CD4-positive, alpha-beta T cell treated with Interleukin-21 for 1 hour (primary cell): Measurements from ENCODE around the gene NEDD4L.

Source experiments
- DNase-seq: peaks from one replicate; pipeline ENCODE4 v3.0.0-alpha.2; 2020

NEDD4L gene

DNA sequence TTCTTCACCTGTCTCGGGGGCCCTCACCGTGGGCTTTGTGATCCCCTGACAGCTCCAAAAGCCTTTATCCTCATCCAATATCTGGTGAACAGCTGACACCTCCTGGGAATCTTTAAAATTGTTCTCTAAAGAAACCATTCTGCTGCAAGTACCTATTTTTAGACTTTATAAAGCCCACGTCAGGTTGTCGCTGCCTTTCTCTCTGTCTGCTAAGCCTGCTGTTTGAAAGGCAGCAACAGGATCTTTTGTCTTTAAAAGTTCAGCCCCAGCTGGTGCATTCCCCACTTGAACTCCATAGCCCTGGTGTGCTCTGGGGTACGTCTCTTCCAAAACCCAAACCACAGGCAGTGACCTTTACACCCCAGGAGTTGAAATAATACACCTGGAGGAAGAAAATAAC, 145.0 kb downstream of the NEDD4L start:
- DNase-seq = no peak

DNA sequence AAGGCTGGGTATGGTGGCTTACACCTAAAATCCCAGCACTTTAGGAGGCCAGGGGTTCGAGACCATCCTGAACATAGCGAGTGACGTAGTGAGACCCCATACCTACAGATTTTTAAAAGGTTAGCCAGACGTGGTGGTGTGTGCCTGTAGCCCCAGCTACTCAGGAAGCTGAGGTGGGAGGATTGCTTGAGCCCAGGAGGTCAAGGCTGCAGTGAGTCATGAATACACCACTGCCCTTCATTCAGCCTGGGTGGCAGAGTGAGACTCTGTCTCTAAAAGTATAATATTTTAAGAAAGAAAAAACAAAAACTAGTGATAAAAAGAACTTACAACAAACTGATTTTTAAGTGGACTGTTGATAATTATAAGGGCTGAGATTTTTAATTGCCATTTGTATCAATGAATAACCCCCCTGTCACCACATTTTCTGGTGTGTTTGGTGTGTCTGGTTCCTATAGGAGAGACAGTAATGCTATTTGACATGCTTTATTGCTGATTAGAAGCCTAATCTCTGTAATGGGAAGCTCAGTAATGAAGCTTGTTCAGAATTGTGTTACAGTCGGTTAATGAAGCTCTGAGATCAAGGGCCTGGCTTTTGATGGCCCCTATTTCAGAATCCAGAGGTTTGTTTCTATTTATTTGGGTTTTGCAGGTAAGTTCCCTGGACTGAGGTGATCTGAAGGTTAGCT, 147.0 kb downstream of the NEDD4L start:
- DNase-seq = no peak

DNA sequence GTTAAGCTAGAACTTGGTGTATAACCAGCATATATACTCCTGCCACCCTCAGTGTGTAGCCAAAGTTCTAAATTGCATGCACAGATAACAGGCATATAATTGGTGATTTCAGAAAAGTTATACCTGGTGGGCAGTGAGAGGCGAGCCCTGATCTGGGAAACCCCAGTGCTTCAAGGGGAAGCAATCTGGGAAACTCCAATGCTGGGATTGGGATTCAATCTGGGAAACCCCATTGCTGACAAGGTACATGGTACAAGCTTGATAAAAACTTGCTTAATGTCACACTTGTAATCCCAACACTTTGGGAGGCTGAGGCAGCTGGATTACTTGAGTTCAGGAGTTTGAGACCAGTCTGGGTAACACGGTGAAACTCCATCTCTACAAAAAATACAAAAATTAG, 147.6 kb downstream of the NEDD4L start:
- DNase-seq = no peak

DNA sequence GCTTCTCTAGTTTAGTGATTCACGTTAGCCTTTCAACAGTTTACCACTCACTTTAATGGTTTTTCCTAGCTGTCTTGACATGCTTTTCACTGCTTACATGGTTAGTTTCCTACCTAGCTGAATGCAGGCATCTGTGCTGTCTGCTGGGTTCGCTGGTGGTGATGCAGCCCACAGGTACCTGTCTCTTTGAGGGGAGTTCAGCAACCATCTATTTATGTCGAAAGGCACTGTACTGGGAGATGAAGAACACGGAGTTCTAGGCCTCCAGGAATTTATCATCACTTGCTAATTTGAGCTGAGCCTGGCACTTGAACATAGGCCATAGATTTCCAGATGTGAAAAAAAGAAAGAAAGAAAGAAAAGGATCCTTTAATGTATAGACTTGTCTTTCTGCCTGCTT, 148.5 kb downstream of the NEDD4L start:
- no peak for DNase-seq

DNA sequence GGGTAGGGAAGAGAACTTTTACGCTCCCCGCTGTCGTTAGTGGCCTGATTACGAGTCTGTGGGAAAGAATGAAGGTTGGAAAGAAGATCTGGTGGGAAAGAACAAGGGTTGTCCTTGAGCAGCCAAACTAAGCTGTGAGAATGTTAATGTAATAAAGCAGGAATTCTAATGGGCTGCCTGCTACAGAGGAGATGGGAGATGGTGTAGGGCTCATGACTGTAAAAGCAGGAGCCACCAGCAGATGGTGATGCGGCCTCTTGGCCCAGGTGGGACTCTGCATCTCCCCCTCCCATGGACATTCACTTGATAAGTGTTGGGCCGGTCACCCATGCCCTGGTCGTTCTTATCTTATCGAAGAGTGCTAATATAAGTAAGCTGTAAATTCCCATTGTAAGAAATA, 150.0 kb downstream of the NEDD4L start:
- DNase-seq = no peak

DNA sequence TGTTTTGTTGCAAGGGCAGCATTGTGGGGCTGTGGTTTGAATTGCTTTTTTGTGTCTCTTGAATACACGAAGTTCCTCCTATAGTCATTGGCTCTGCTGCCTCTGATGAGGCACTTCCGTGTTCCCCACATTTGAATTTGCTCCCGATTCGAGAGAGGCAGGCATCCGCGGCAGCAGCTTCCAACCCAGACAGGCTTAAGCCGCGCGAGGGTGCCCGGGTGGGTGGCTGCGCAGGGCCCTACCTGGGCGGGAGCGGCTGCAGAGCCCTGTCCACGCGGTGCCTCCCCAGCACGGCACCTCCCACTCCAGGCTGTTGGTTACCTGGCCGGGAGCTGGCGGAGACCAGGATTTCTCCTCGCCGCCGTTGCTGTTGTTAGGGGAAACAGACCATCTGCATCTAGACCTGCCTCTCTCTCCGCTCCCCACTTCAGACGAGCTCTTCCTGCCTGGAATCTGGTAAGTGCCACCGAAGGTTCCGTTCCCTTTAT, 151.3 kb downstream of the NEDD4L start:
- DNase-seq = peak; percentile 9

DNA sequence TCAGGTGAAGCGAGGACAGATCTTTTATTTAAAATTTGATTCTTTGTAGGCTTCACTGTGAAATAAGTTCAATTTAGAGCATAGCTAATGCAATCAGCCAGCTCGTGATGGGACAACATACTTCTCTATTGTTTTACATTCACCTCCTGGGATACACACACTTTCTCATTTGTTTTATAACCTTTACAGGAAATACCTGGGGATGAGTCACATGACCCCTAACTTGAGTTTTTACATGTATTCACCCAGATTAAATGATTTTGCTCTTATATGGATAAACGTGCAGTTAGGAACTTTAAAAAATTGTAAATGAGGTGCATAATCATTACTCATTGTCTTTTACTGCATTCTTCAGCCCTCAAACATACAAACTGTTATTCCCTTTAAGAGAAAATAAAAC, 152.1 kb downstream of the NEDD4L start:
- DNase-seq = no peak

DNA sequence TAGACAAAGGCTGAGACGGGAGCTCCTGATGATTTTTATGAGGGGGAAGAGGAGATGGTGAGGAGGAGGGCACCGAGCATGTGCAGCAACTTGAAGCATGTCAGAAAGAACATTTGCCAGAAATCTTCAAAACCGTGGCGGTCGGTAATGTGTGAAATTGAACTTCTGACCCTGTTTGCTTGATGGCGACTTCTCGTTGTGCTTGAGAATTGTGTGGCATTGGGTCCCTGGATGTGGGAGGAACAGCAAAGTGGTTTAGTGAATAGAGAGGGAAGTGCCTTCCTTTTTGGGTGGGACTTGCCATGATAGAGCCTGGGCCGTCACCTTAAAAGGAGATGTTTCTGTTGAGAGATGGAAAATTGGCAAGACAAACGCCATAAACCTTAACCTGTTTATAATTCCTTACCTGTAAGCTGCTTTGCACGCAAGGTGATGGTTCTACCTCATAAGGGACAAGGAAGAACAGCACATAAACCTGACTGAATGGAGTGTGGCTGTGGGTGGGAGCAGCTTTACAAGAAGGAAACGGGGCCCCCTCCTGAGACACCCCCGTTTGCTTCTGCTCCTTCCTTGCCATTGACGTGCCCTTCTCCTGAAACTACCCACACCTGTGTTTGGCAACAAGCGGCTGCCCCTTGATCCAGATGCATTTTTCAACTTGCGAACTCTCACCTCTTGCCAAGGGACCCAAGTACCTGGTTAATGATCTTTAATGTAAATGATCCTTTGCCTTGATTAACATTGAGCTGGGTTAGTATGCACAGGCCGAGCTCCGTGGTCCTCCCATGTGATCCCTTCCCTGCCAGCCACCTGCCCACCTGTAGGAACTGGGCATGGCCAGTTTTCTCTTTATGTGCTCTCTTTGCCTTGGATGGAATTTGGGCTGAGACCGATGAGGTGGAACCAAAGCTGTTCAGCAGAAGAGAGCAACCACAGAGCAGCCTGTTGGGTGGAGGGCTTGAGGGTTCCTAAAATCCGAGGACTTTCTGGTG, 153.2 kb downstream of the NEDD4L start:
- no peak for DNase-seq

DNA sequence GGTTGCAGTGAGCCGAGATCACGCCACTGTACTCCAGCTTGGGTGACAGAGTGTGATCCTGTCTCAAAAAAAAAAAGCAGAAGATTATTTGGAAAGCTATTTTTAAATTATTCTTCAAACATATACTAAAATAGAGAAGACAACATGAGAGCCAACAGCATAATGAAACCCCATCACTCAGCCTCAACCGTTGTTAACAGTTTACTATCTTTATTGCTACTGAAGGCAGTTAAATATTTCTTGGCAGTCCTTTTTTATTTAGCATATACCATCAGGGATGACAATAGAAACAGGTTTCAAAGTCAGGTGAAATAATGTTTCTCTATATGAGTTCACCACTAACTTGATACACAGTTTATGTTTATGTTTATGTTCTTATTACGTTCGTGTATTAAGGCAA, 157.2 kb downstream of the NEDD4L start:
- DNase-seq = no peak

DNA sequence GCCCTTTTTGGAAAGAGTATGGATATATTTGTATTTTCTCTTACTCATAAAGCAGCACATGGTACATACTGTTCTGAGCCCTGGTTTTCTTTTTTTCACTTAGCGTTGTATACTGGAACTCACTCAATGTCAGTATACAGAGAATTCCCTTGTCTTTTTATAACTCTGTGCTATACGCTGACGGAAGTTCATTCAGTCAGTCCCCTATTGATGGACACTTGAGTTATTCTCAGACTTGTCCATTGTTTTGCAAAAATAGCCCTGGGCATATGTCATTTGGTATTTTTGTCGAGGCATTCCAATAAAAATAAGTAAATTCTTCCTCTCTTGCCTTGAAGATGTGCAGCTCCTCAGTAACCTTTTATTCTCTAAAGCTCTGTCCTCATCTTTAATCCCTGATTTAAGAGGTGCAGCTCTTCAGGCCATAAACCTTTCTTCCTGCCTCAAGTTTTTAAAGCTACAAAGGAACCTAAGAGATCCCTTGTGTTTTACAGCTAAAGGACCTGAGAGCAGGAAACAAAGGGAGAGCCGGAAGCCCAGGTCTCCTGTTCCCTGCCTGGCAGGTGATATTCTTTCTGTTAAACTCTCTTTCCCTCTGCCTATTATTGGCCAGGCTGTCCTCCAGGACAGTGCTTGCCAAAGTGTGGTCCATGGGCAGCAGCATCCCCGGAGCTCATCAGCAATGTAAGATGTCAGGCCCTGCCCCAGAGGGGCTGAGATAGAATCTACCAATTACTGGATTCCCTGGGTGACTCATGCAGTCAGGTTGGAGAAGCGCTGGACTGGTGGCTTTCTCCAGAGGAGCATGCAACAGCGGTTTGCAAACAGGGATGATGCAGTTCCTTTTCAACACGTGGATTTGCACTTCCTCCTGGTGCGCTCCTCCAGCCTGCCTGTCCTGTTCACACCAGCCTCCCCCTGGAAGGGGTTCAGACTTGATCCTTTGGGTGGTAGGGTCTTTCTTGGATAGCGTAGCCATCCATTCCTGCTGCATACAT, 158.0 kb downstream of the NEDD4L start:
- DNase-seq = no peak

DNA sequence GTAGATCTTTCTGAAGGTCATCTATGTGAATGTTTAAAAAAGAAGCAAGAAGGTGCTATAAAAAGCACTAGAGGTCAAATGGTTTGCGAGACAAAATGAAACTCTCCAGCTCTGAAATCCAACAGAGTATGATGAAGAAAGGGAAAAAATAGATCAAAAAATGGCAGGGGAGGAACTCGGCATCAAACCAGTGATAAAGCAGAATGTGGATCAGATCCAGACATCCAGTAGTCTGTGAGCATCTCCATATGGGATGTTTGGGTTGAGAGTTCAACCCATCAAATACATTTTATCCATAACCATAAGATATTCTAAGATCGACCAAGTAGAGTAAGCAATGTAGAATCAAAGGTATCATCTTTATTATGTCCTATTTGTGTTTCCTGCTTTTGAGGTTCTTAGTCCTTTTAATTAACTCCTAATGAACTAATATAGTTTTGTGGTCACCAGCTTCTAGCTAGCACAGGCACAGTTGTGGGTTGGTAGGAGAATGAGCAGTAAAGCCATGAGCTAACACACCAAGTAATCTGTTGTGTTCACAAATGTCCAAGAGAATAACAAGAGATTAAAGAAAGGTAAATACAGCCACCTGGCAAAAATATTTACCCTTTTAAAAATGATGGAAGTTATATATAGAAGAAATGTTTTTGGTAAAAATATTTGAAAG, 160.9 kb downstream of the NEDD4L start:
- DNase-seq = no peak

DNA sequence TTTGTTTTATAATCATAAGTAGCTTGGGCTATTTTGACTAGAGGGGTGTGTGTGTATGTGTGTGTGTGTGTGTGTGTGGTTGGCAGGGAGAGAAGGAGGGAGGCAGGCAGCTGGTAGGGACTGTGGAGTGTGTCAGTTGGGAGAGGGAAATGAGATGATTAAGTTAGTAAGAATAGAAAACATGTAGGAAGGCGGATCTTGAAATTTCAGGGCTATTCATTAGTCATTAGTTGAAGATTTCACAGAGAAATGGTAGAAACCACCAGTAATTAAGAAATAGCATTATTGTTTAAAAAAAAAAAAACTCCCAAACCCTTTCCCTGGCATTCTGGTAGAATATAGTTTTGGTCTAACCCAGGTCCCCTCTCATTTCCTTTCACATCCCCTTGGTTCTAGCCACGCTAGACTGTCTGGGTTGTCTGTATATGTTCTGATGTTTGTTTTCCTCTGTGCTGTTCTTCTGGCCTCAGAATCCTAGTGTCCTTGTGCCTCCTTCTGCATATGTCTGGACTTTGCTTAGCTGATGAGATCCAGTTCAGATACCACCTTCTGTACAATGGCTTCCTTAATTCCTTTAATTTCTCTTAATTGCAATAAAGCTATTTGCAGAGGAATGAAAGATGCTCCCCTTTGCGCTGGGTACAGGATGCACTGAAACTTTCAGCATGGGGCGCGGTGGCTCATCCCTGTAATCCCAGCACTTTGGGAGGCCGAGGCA, 161.6 kb downstream of the NEDD4L start:
- no peak for DNase-seq

DNA sequence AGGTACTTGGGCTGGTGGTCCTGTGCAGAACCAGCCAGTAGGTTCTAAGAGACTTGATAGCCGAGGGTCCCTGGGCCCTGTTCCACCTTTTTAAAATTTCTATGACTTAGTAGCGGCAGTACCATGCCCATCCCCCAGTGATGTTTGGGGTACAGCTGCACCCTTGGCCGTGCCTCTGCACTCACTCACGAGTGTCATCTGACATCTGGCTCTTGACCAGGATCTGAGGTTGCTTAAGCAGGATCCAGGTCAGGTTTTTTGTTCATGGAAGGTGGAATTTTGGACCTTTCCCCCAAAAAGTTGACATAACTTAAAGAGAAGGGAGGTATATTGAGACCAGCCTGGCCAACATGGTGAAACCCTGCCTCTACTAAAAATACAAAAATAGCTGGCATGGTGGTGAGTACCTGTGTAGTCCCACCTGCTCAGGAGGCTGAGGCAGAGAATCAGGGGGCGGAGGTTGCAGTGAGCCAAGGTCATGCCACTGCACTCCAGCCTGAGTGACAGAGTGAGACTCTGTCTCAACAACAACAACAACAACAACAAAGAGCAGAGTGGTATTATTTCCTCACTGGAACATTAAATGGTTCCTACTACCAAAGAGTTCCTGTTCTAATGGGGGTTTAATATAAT, 163.6 kb downstream of the NEDD4L start:
- DNase-seq = no peak

DNA sequence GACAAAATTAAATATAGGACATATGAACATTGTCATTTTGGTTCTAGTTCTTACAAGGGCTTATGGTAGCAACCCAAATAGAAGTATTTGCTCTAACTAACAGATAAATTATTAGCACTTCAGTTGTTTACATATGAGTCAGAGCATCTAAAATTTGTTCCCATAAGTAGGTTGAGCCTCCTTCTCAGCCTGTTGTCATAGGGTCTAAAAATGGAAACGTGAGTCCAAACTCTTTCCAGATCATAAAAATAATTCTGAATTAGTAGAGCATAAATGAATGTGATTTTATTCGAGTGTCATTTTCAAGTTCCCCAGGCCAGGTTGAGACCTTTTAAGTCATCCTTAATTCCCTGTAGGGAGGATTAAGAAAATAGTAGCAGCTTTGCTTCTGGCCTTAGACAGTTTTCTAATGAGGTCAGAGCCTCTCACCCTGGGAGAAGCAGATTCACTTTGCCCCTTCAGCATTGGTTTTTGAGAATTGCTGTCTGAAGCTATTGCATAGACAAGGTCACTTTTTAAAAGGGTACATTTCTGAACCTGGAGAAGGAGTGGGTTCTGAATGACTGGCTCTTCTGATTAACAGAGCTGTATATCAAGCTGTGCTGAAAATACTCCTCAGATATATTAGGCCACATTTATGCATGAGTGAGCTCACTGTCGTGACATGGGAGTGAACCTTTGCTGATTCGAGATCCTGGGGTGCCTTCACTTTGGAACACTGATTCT, 164.3 kb downstream of the NEDD4L start:
- no peak for DNase-seq

DNA sequence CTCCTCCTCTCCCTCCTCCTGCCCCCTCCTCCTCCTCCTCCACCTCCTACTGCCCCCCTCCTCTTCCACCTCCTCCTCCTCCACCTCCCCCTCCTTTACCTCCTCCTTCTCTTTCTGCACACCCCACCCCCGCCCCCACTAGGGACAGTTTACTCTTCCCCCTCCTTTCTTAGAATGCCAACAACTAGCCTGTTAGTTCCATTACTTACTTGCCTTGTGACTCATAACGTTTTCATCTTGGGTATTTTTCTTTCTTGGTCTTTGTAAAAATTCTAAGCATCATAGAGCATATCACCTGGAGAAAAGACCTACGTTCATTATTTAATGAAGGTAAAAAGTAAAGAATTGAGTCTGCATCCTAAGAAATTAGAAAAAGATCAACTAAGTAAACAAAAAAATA, 165.3 kb downstream of the NEDD4L start:
- DNase-seq = no peak

DNA sequence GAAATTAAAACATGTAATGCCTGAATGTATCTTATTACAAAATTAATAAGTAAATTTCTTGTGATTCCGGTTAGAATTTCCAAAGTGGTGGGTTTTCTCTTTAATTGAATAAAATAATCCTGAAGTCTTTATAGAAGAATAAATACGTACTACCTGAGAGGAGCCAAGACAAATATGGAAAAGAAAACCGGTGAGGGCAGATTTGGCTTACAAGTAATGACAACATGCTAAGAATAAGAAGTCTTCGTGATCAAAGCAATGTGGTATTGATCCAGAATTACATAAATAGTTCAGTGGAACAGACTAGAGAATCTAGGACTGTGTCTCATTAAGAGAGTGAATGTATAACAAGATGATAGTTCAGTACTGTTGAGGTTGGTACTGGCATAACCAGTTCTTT, 167.5 kb downstream of the NEDD4L start:
- DNase-seq = no peak

DNA sequence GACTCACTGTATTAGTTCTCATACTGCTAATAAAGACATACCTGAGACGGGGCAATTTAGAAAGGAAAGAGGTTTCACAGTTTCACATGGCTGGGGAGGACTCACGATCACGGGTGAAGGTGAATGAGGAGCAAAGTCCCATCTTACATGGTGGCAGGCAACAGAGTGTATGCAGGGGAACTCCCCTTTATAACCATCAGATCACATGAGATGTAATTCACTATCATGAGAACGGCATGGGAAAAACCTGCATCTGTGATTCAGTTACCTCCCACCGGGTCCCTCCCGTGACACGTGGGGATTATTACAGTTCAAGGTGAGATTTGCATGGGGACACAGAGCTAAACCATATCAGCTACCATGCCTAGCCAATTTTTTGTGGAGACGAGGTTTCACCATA, 168.2 kb downstream of the NEDD4L start:
- DNase-seq = no peak

DNA sequence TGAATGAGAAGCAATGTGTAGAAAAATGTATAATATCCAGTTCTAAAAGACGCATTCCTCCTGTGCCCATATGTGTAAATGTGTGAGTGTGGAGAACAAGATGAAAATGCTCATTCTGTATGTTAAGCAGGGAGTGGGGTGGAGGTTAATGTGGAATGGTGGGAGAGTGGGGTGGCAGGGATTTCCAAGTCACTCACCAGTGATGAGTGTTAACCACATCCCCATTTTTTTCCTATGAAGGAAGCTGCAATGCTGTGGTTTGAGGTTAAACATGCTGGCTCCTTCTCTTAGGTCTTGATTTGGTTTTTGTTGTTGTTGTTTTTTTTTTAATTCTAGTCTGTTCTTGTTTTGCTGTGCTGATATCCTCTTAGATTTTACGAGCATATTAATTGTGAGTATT, 169.4 kb downstream of the NEDD4L start:
- DNase-seq = peak; percentile 10

DNA sequence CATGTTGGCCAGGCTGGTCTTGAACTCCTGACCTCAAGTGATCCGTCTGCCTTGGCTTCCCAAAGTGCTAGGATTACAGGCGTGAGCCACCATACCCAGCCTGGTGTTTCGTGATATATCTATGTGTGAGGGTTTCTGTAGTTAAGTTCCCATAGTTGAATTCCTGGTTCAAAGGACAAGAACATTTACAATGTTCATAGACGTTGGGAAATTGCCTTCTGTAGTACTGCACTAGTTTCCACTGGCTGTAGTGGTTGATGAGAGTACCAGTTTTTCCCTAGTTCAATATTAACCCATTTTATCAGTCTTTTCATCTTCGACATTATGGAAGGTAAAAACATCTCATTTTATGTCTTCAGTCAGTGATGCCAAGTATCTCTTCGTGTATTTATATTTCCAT, 171.0 kb downstream of the NEDD4L start:
- no peak for DNase-seq

DNA sequence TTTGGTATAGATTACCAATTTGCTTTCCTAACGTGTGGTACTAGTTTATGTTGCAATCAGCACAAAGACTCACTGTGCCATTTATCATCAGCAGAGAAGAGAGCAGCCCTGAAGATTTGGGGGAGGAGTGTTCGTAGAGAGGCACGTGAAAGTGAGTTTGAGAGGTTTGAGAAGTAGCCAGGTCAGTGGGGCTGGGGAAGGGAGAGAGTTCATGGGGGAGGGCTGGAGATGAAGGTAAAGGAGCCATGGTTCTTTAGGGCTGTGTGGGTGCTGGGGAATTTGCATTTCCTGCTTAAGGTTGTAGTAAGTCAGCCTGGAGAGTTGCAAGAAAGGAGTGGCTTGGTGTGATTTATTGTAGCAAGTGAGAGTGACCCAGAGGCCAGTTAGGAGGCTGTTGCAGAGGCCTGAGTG, 172.1 kb downstream of the NEDD4L start:
- DNase-seq = no peak
